AG10803 (cell line): ENCODE measurements around the gene GPD1L.
A peak's percentile ranks its signal among the peaks of the same experiment; 100 is the strongest.

Experiments used
- DNase-seq: peaks from one replicate; pipeline ENCODE4 v3.0.0; 2010; ENCODE audit warnings: low read depth
- H3K4me3 ChIP-seq: 2 replicates; pipeline ENCODE4 v1.5.1; 2011; ENCODE audit warnings: mild to moderate bottlenecking, low read length, control low read depth
- CTCF ChIP-seq: conservative IDR thresholded peaks from 2 replicates; pipeline ENCODE4 v1.5.1; 2011; ENCODE audit warnings: mild to moderate bottlenecking, low read length, control low read depth, inconsistent platforms

Gene GPD1L

GRCh38 chr3:32136703-32137102 lies 30.3 kb downstream of the GPD1L start:
- no peak for TF ChIP-seq CTCF
- DNase-seq: no peak
- no peak overlapping the region for H3K4me3 ChIP-seq

DNA sequence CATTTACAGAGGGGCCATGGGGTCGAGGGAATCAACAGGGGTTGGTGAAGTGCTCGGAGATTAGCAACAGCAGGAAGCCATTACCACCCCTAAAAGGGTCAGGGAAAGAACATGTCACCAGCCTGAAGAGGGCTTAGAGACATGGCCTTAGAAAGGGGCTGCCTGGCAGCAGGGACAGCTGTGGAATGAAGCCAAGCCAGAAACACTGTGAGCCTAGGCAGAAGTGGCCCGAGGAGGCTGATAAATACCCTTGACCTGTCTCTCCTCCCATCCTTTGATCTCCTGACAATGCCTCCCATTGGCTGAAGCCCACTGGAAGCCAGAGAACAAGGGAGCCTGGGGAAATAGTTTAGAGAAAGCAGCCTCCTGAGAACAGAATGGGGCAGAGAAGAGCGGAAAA lies 31.4 kb downstream of the GPD1L start:
- no peak overlapping the region for H3K4me3 ChIP-seq
- no peak for TF ChIP-seq CTCF
- DNase-seq: no peak

- H3K4me3 ChIP-seq: no peak overlapping the region
- no peak for TF ChIP-seq CTCF
- no peak for DNase-seq
Observed at GRCh38 chr3:32138545-32139104, 32.2 kb downstream of the GPD1L start.

GRCh38 chr3:32140943-32141342 lies 34.5 kb downstream of the GPD1L start:
- no peak for DNase-seq
- no peak overlapping the region for H3K4me3 ChIP-seq
- TF ChIP-seq CTCF: no peak

GRCh38 chr3:32143849-32144757 lies 37.7 kb downstream of the GPD1L start:
- TF ChIP-seq CTCF: peak; percentile 90
- no peak overlapping the region for H3K4me3 ChIP-seq
- peak; percentile 92 for DNase-seq

DNA sequence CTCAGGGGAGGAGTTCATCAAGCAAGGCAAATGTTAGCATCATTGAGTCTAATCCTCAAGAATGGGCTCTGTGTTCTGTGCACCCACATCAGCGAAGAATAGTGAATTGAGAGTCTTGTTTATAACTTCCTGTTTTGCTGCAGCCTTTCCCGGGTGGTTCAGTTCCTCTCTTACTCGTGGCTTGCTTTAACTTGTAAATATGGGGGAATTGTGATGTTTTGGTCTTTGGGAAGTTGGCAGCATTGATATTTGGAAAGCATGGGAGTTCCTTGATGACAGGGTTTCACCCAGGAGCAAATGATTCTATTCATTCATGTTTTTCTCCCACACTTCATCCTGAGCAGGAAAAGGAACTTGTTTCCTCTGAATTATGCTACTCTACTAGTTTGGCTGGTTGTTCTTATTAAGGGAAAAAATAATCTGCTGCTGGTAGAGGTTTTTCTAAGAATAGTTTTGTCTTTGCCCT lies 40.4 kb downstream of the GPD1L start:
- DNase-seq: no peak
- TF ChIP-seq CTCF: no peak
- H3K4me3 ChIP-seq: no peak overlapping the region

GRCh38 chr3:32147509-32147908 lies 41.1 kb downstream of the GPD1L start:
- no peak for TF ChIP-seq CTCF
- no peak overlapping the region for H3K4me3 ChIP-seq
- no peak for DNase-seq
